ENCODE results near the gene STIL. TPM values are rescaled to one million over a fixed set of nuclear protein-coding genes. Genes with fewer than 3 reads are reported as not detected.
"Not testable (repeated sequence)": the region's sequence is repeated elsewhere in the genome, so short reads cannot be mapped to it uniquely, and the experiment has no call there.

STIL gene
- total and polyA plus RNA-seq, 2 donors from 2014 or later: 0.28 to 2.5 TPM

DNA sequence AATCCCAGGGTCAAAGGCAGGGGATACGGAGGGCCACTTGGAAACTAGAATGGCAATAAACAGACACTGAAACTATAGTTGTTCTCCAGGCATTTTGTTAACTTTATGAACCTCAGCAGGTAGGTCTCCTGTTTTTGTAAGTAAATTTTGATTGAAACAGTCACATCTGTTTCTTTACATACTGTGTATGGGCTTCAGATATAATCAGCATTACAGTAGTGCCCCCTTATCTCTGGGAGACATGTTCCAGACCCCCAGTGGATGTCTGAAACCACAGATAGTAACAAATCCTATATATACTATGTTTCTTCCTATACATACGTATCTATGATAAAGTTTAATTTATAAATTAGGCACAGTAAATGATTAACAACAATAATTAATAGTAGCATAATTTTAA is 11.5 kb downstream of the STIL start:
- intact Hi-C loops (cut with DNase I): no loop called here
- H3K36me3 ChIP-seq (ENCODE audit: control insufficient read depth in 2 of 3, insufficient read depth in 3 of 3, low read length in 3 of 3): no peaks in the 10 kb centered on the region
- H3K4me1 ChIP-seq (ENCODE audit: control insufficient read depth in 2 of 3, insufficient read depth in 2 of 3, low read depth in 1 of 3, low read length in 3 of 3): no peaks in the 10 kb centered on the region
- H3K9ac ChIP-seq (ENCODE audit: low read length in 3 of 3): no peak overlapping the region
- TF ChIP-seq, protein P1, sequence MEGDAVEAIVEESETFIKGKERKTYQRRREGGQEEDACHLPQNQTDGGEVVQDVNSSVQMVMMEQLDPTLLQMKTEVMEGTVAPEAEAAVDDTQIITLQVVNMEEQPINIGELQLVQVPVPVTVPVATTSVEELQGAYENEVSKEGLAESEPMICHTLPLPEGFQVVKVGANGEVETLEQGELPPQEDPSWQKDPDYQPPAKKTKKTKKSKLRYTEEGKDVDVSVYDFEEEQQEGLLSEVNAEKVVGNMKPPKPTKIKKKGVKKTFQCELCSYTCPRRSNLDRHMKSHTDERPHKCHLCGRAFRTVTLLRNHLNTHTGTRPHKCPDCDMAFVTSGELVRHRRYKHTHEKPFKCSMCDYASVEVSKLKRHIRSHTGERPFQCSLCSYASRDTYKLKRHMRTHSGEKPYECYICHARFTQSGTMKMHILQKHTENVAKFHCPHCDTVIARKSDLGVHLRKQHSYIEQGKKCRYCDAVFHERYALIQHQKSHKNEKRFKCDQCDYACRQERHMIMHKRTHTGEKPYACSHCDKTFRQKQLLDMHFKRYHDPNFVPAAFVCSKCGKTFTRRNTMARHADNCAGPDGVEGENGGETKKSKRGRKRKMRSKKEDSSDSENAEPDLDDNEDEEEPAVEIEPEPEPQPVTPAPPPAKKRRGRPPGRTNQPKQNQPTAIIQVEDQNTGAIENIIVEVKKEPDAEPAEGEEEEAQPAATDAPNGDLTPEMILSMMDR (IDR thresholded peaks at IDR 0.05; ENCODE audit: borderline replicate concordance, extremely low read depth, insufficient read depth): no peak
- no peaks in the 10 kb centered on the region for H3K9me3 ChIP-seq (ENCODE audit: control insufficient read depth in 2 of 3, insufficient read depth in 1 of 3, low read length in 3 of 3)
- H3K27ac ChIP-seq (ENCODE audit: low read depth in 2 of 2, low read length in 2 of 2): no peak overlapping the region
- H3K4me3 ChIP-seq (ENCODE audit: low read length in 3 of 3): no peak overlapping the region
- no peak for DNase-seq
- FAIRE-seq: no peak
- no peaks in the 10 kb centered on the region for H3K27me3 ChIP-seq (ENCODE audit: control insufficient read depth, insufficient read depth, low read length)

DNA sequence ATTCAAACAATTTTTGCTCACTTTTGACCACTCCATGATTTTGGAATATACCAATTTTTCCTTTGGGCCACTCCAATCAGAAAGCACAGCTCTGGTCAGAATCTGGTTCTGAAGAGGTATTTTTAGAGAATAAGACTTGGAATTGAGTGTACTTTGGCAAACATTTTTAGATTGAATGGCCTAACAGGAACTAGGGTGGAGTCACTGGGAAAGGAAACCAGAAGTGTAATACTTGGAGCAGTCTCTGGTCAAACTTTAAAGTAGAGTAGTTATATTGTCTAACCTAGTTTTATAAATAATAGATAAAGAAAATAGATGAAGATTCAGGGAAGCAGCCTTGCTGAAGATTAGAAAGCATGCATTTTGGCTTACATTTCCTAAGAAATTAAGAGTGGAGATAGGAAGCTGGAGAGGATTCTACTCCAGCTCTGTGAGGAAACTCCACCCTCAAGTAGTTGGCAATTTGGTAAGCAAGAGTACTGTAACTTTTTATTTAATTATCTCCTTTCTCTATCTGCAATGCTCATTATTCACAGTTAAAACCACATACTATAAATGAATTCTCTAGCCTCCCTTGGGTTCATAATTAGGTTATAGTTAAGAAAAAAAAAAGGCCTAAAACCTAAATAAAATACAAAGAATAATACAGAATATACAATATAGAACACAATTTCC is 15.8 kb downstream of the STIL start:
- H3K9ac ChIP-seq (ENCODE audit: low read length in 3 of 3): no peak overlapping the region
- H3K27me3 ChIP-seq (ENCODE audit: control insufficient read depth, insufficient read depth, low read length): no peaks in the 10 kb centered on the region
- no peak for FAIRE-seq
- H3K4me1 ChIP-seq (ENCODE audit: control insufficient read depth in 2 of 3, insufficient read depth in 2 of 3, low read depth in 1 of 3, low read length in 3 of 3): no peaks in the 10 kb centered on the region
- no peaks in the 10 kb centered on the region for H3K9me3 ChIP-seq (ENCODE audit: control insufficient read depth in 2 of 3, insufficient read depth in 1 of 3, low read length in 3 of 3)
- TF ChIP-seq, protein P1 (IDR thresholded peaks at IDR 0.05; ENCODE audit: borderline replicate concordance, extremely low read depth, insufficient read depth): no peak
- H3K27ac ChIP-seq (ENCODE audit: low read depth in 2 of 2, low read length in 2 of 2): no peak overlapping the region
- no peak for DNase-seq
- intact Hi-C loops (cut with DNase I): no loop called here
- H3K4me3 ChIP-seq (ENCODE audit: low read length in 3 of 3): no peak overlapping the region
- H3K36me3 ChIP-seq (ENCODE audit: control insufficient read depth in 2 of 3, insufficient read depth in 3 of 3, low read length in 3 of 3): no peaks in the 10 kb centered on the region

DNA sequence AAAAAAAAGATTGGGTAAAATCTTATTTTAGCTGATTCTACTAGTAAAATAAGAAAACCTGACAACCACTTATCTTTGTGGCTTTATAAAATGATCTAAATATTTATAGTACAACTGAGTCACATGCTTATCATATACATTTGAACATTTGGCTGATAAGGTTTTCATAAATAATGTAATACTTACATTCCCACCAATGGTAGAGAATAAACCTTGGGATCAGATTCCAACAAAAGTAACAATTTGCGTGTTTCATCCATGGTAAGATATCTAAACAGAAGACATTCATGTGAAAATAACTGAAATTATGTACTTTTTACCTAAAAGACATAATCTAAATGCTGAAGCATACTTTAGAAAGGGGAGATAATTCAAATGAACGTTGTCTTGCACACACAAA is 18.4 kb downstream of the STIL start:
- TF ChIP-seq, protein P1 (IDR thresholded peaks at IDR 0.05; ENCODE audit: borderline replicate concordance, extremely low read depth, insufficient read depth): no peak
- Histone ChIP-seq H3K27me3 (ENCODE audit: control insufficient read depth, insufficient read depth, low read length) (no peaks in the 10 kb centered on the region), H3K36me3 (ENCODE audit: control insufficient read depth in 2 of 3, insufficient read depth in 3 of 3, low read length in 3 of 3) (no peaks in the 10 kb centered on the region), H3K4me1 (ENCODE audit: control insufficient read depth in 2 of 3, insufficient read depth in 2 of 3, low read depth in 1 of 3, low read length in 3 of 3) (no peaks in the 10 kb centered on the region), H3K9me3 (ENCODE audit: control insufficient read depth in 2 of 3, insufficient read depth in 1 of 3, low read length in 3 of 3) (no peaks in the 10 kb centered on the region), H3K27ac (ENCODE audit: low read depth in 2 of 2, low read length in 2 of 2) (no peak overlapping the region), H3K9ac (ENCODE audit: low read length in 3 of 3) (no peak overlapping the region), H3K4me3 (ENCODE audit: low read length in 3 of 3) (no peak overlapping the region)
- no peak for DNase-seq
- intact Hi-C loops (cut with DNase I): no loop called here
- no peak for FAIRE-seq

DNA sequence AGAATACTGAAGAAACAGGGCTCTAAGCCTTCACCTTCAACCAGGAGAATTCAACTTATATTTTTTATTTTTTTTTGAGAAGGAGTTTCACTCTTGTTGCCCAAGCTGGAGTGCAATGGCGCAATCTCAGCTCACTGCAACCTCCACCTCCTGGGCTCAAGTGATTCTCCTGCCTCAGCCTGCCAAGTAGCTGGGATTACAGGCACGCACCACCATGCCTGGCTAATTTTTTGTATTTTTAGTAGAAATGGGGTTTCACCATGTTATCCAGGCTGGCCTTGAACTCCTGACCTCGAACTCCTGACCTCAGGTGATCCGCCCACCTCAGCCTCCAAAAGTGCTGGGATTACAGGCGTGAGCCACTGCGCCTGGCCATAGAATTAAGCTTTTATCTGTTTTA is 19.1 kb downstream of the STIL start:
- H3K9ac ChIP-seq (ENCODE audit: low read length in 3 of 3); H3K4me1 ChIP-seq (ENCODE audit: control insufficient read depth in 2 of 3, insufficient read depth in 2 of 3, low read depth in 1 of 3, low read length in 3 of 3); H3K27me3 ChIP-seq (ENCODE audit: control insufficient read depth, insufficient read depth, low read length); DNase-seq; H3K36me3 ChIP-seq (ENCODE audit: control insufficient read depth in 2 of 3, insufficient read depth in 3 of 3, low read length in 3 of 3); intact Hi-C loops (cut with DNase I); H3K9me3 ChIP-seq (ENCODE audit: control insufficient read depth in 2 of 3, insufficient read depth in 1 of 3, low read length in 3 of 3); FAIRE-seq; H3K27ac ChIP-seq (ENCODE audit: low read depth in 2 of 2, low read length in 2 of 2); H3K4me3 ChIP-seq (ENCODE audit: low read length in 3 of 3): not testable (repeated sequence)

DNA sequence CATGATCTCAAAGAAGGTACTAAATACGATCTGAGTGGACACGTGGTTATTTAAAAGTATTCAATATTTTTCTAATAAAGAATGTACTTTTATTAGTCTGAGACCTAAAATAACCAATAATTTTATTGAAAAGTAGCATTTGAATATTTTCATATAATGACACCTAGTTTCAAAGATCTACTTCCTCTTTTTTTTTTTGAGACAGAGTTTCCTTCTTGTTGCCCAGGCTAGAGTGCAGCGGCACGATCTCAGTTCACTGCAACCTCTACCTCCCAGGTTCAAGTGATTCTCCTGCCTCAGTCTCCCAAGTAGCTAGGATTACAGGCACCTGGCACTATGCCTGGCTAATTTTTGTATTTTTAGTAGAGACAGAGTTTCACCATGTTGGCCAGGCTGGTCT is 25.8 kb downstream of the STIL start:
- FAIRE-seq; intact Hi-C loops (cut with DNase I): not testable (repeated sequence)

More for the DNA sequence above, 25.8 kb downstream of the STIL start:
- not testable (repeated sequence) for H3K9me3 ChIP-seq (ENCODE audit: control insufficient read depth in 2 of 3, insufficient read depth in 1 of 3, low read length in 3 of 3); H3K36me3 ChIP-seq (ENCODE audit: control insufficient read depth in 2 of 3, insufficient read depth in 3 of 3, low read length in 3 of 3); H3K9ac ChIP-seq (ENCODE audit: low read length in 3 of 3); H3K4me3 ChIP-seq (ENCODE audit: low read length in 3 of 3); H3K27me3 ChIP-seq (ENCODE audit: control insufficient read depth, insufficient read depth, low read length); DNase-seq; H3K4me1 ChIP-seq (ENCODE audit: control insufficient read depth in 2 of 3, insufficient read depth in 2 of 3, low read depth in 1 of 3, low read length in 3 of 3); H3K27ac ChIP-seq (ENCODE audit: low read depth in 2 of 2, low read length in 2 of 2)

All from kidney (tissue), 14 donors.